CD14-positive monocyte (primary cell): ENCODE measurements around the gene ANXA4. TPM values are rescaled to one million over a fixed set of nuclear protein-coding genes. Genes with fewer than 3 reads are reported as not detected.

Experiments used
- DNase-seq, 3 donors: peaks; one replicate each; pipeline ENCODE4 v3.0.0-alpha.2; 2011 to 2022
- H2AFZ ChIP-seq: 2 replicates; pipeline ENCODE4 v1.6.0; 2012; ENCODE audit warnings: mild to moderate bottlenecking, low read depth, low read length, inconsistent platforms; ENCODE audit not compliant: insufficient read depth, poor library complexity, severe bottlenecking
- H3K27ac ChIP-seq, 2 donors: 1 replicate in 1 of 2; 2 replicates in 1 of 2; pipeline ENCODE4 v1.5.1; 2012 to 2013; ENCODE audit warnings: low read length in 2 of 2, control low read depth in 1 of 2, inconsistent platforms in 1 of 2, low read depth in 1 of 2, mild to moderate bottlenecking in 1 of 2
- H3K27me3 ChIP-seq, 2 donors: one replicate each; pipeline versions ENCODE4 v1.6.0 to v1.6.1; 2011 to 2013; ENCODE audit warnings: low read length in 2 of 2; ENCODE audit not compliant: control insufficient read depth in 2 of 2, insufficient read depth in 2 of 2
- H3K36me3 ChIP-seq, 2 donors: replicated peaks in 1 of 2; 1 replicate in 1 of 2; 2 replicates in 1 of 2; pipeline versions ENCODE4 v1.5.1 to v1.6.1; 2012 to 2013; ENCODE audit warnings: low read length in 2 of 2, control low read depth in 1 of 2, inconsistent platforms in 1 of 2, mild to moderate bottlenecking in 1 of 2; ENCODE audit not compliant: insufficient read depth in 2 of 2, control insufficient read depth in 1 of 2
- H3K4me1 ChIP-seq, 2 donors: 1 replicate in 1 of 2; 2 replicates in 1 of 2; pipeline versions ENCODE4 v1.5.1 to v1.6.1; 2012 to 2013; ENCODE audit warnings: low read length in 2 of 2, control low read depth in 1 of 2, inconsistent platforms in 1 of 2, mild to moderate bottlenecking in 1 of 2, moderate library complexity in 1 of 2; ENCODE audit not compliant: insufficient read depth in 2 of 2, control insufficient read depth in 1 of 2
- H3K4me2 ChIP-seq: replicated peaks from 2 replicates; pipeline ENCODE3; 2012; ENCODE audit warnings: low read length, moderate library complexity, mild to moderate bottlenecking; ENCODE audit not compliant: poor library complexity, severe bottlenecking; ENCODE audit errors: extremely low read depth
- H3K4me3 ChIP-seq, 3 experiments: fragments of 200-600 bp in 1 of 3; sonication (generic) in 1 of 3; replicated peaks in 1 of 3; 1 replicate in 2 of 3; 2 replicates in 1 of 3; pipeline ENCODE4 v1.5.1; 2011 to 2013; ENCODE audit warnings: low read length in 3 of 3, mild to moderate bottlenecking in 3 of 3, control low read depth in 2 of 3, low read depth in 2 of 3, inconsistent platforms in 1 of 3, moderate library complexity in 1 of 3
- H3K79me2 ChIP-seq: 2 replicates; pipeline ENCODE4 v1.6.0; 2012; ENCODE audit warnings: mild to moderate bottlenecking, control low read depth, inconsistent platforms, low read length, moderate library complexity; ENCODE audit not compliant: insufficient read depth
- H3K9ac ChIP-seq: 2 replicates; pipeline ENCODE4 v1.6.0; 2017; ENCODE audit warnings: low read length, mild to moderate bottlenecking; ENCODE audit not compliant: insufficient read depth, poor library complexity, severe bottlenecking
- H3K9me3 ChIP-seq, 2 donors: replicated peaks in 1 of 2; 1 replicate in 1 of 2; 2 replicates in 1 of 2; pipeline versions ENCODE4 v1.5.1 to v1.6.1; 2012 to 2013; ENCODE audit warnings: low read length in 2 of 2, control low read depth in 1 of 2; ENCODE audit not compliant: control insufficient read depth in 1 of 2, insufficient read depth in 1 of 2
- H4K20me1 ChIP-seq: 2 replicates; pipeline ENCODE4 v1.6.0; 2012; ENCODE audit warnings: mild to moderate bottlenecking, low read length, control low read depth, moderate library complexity; ENCODE audit not compliant: insufficient read depth
- H3K27ac Mint-ChIP-seq, 7 donors: one replicate each; pipeline ENCODE4 v1.8.0; 2020; ENCODE audit warnings: mild to moderate bottlenecking in 7 of 7, mixed read lengths in 7 of 7, moderate library complexity in 6 of 7, inconsistent platforms in 2 of 7
- H3K27me3 Mint-ChIP-seq, 3 donors: one replicate each; pipeline ENCODE4 v1.8.0; 2021 to 2022; ENCODE audit warnings: low read depth in 3 of 3, mild to moderate bottlenecking in 3 of 3, mixed read lengths in 3 of 3, moderate library complexity in 3 of 3, inconsistent platforms in 1 of 3
- H3K36me3 Mint-ChIP-seq, 2 donors: one replicate each; pipeline ENCODE4 v1.8.0; 2020; ENCODE audit warnings: mixed read lengths in 2 of 2, inconsistent platforms in 1 of 2, mild to moderate bottlenecking in 1 of 2
- H3K4me1 Mint-ChIP-seq: one replicate; pipeline ENCODE4 v1.8.0; 2020; ENCODE audit warnings: mild to moderate bottlenecking, mixed read lengths
- H3K4me3 Mint-ChIP-seq, 2 donors: one replicate each; pipeline ENCODE4 v1.8.0; 2020; ENCODE audit warnings: mild to moderate bottlenecking in 2 of 2, mixed read lengths in 2 of 2, moderate library complexity in 1 of 2
- H3K9me3 Mint-ChIP-seq, 7 donors: one replicate each; pipeline ENCODE4 v1.8.0; 2020 to 2022; ENCODE audit warnings: mixed read lengths in 7 of 7, mild to moderate bottlenecking in 6 of 7, moderate library complexity in 6 of 7, inconsistent platforms in 2 of 7
- WGBS: methylation state at CpG from one replicate; pipeline ENCODE4 v1.1.5; 2013; ENCODE audit warnings: missing lambda C conversion rate; ENCODE audit not compliant: insufficient coverage; 5-methylcytosine and 5-hydroxymethylcytosine counted together
- intact Hi-C, 2 donors: fragments of 100-400 bp; cut with micrococcal nuclease; formaldehyde crosslinking; loops; one replicate each; pipeline versions ENCODE4 v1.15.0 to v1.15.1; 2023
- polyA plus RNA-seq, 3 donors: library from polyadenylated mRNA; depleted of rRNA in 1 of 3; unstranded in 2 of 3; stranded (reverse) in 1 of 3; fragments of 300-500 nt in 2 of 3; fragments of >200 nt in 1 of 3; fragmentation: Illumina TruSeq in 2 of 3; gene quantifications; 1 replicate in 2 of 3; 2 replicates in 1 of 3; pipeline ENCODE4 v1.2.3, GENCODE V29; 2012 to 2021
- small RNA-seq: library from RNA; depleted of rRNA; stranded (forward); fragments of <200 nt; gene quantifications from one replicate; pipeline ENCODE3, GENCODE V24; 2012; ENCODE audit warnings: low read depth; ENCODE audit not compliant: insufficient read length
- TF ChIP-seq, protein P1 (sequence below): fragments of 200-600 bp; IDR thresholded peaks from one replicate; pipeline ENCODE4 v1.8.0; 2022; ENCODE audit warnings: antibody characterized with exemption, mild to moderate bottlenecking

The ANXA4 gene
- polyA plus RNA-seq, 3 donors, result 30.0 to 95.7 (median 64.7) TPM

DNA sequence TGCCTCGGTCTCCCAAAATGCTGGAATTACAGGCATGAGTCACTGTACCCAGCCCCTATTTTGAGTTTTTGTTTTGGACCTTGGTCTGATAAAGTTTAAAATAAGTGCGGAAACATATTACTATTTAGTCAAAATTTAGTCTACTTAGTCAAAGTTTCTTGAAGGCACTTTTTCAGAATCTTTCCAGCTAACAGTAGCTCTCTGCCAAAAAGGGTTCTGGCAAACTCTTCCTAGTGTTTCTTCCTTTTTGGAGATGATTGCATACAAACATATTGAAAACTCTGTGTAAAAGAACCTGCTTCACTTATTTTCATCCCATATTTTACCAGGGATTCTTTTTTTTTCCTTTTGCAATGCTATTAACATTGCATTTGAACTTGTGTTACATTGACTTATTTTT lies 116.3 kb downstream of the ANXA4 start:
- no peak overlapping the region for H3K4me3 Mint-ChIP-seq
- no peaks in the 10 kb centered on the region for H3K79me2 ChIP-seq
- H3K27me3 Mint-ChIP-seq, result no peaks in the 10 kb centered on the region

DNA sequence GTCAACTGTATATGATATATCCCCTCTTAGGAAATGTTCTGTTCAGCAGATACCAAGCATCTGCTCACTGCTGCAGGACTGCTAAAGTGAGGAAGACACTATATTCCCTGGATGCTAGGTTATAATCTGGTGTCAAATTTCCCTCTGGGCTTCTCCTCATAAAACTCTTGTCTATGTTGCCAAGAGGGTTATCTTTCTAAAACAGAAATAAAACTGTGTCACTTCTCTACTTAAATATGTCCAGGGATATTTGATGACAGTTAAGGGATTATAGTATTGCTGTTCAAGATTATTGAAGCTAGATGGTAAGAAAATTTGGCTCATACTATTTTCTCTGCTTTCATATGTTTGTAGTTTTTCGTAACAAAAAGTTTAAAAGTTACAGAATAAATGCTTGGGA lies 121.4 kb downstream of the ANXA4 start:
- Mint-ChIP-seq H3K4me1 (no peaks in the 10 kb centered on the region), H3K27me3 (no peaks in the 10 kb centered on the region), H3K27ac (no peak overlapping the region), H3K36me3 (peaks cover 47 to 54% of the 10 kb centered on the region in 2 donors), H3K9me3 (no peaks in the 10 kb centered on the region), H3K4me3 (no peak overlapping the region)
- Histone ChIP-seq H4K20me1 (no peaks in the 10 kb centered on the region), H3K4me2 (no peak overlapping the region), H3K4me1 (no peaks in the 10 kb centered on the region), H3K79me2 (no peaks in the 10 kb centered on the region), H2AFZ (no peak overlapping the region), H3K36me3 (peaks cover 52 to 86% of the 10 kb centered on the region in 2 donors), H3K9ac (no peak overlapping the region), H3K27me3 (no peaks in the 10 kb centered on the region), H3K27ac (no peak overlapping the region), H3K9me3 (no peaks in the 10 kb centered on the region), H3K4me3 (no peak overlapping the region)
- DNase-seq, result no peak
- intact Hi-C loops, result no loop called here
- TF ChIP-seq, protein P1, sequence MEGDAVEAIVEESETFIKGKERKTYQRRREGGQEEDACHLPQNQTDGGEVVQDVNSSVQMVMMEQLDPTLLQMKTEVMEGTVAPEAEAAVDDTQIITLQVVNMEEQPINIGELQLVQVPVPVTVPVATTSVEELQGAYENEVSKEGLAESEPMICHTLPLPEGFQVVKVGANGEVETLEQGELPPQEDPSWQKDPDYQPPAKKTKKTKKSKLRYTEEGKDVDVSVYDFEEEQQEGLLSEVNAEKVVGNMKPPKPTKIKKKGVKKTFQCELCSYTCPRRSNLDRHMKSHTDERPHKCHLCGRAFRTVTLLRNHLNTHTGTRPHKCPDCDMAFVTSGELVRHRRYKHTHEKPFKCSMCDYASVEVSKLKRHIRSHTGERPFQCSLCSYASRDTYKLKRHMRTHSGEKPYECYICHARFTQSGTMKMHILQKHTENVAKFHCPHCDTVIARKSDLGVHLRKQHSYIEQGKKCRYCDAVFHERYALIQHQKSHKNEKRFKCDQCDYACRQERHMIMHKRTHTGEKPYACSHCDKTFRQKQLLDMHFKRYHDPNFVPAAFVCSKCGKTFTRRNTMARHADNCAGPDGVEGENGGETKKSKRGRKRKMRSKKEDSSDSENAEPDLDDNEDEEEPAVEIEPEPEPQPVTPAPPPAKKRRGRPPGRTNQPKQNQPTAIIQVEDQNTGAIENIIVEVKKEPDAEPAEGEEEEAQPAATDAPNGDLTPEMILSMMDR, result no peak
- no CpG with 5 or more reads among the region's 1 CpG for WGBS

More for the DNA sequence above, 116.3 kb downstream of the ANXA4 start:
- H2AFZ ChIP-seq, result no peak overlapping the region
- H3K27ac ChIP-seq, result no peak overlapping the region
- TF ChIP-seq, protein P1, result no peak
- Mint-ChIP-seq H3K36me3 (peaks cover 28 to 31% of the 10 kb centered on the region in 2 donors), H3K9me3 (no peaks in the 10 kb centered on the region), H3K27ac (no peak overlapping the region), H3K4me1 (peaks cover 1% of the 10 kb centered on the region)
- DNase-seq, result no peak
- WGBS, result 100% methylated on average over 1 of the region's 2 CpGs
- H3K4me3 ChIP-seq, result no peak overlapping the region
- intact Hi-C loops, result no loop called here
- peaks cover 23 to 70% of the 10 kb centered on the region in 2 donors for H3K36me3 ChIP-seq
- peaks cover 0 to 5% of the 10 kb centered on the region in 2 donors for H3K4me1 ChIP-seq
- H3K27me3 ChIP-seq, result no peaks in the 10 kb centered on the region
- no peaks in the 10 kb centered on the region for H3K9me3 ChIP-seq
- H3K9ac ChIP-seq, result no peak overlapping the region
- no peaks in the 10 kb centered on the region for H4K20me1 ChIP-seq
- no peak overlapping the region for H3K4me2 ChIP-seq

Small RNA genes lying within 50 kb of the gene (small RNA-seq; reads per million reads assigned to genes)
- not detected for gene RPL23AP92

Other genes starting within 250 kb of the ANXA4 start
- 10 to 100 TPM in 2 of 3 donors, 1 to 10 TPM in 1; 9.8 to 18.9 (median 10.8) TPM for gene AAK1, start 98.4 kb upstream of the ANXA4 start, polyA plus RNA-seq
- 10 to 100 TPM in 1 of 3 donors, 1 to 10 TPM in 2; 4.4 to 15.1 (median 9.4) TPM for gene GMCL1, start 87.5 kb downstream of the ANXA4 start, polyA plus RNA-seq
- 10 to 100 TPM; 15.6 to 54.8 (median 47.4) TPM for gene SNRNP27, start 151.8 kb downstream of the ANXA4 start, polyA plus RNA-seq
- 100 to 1,000 TPM in 2 of 3 donors, 10 to 100 TPM in 1; 83.1 to 247 (median 112) TPM for gene MXD1, start 173.0 kb downstream of the ANXA4 start, polyA plus RNA-seq
- under 1 TPM; 0.25 to 0.52 (median 0.27) TPM for gene ASPRV1, start 219.5 kb downstream of the ANXA4 start, polyA plus RNA-seq